HG03460 (cell line): ENCODE data around the gene SUGCT.

Experiments used
- ATAC-seq: cut with Tn5 transposase; IDR thresholded peaks from one replicate; pipeline ENCODE4 v1.9.1; 2021; ENCODE audit not compliant: unreplicated experiment

Gene SUGCT

DNA sequence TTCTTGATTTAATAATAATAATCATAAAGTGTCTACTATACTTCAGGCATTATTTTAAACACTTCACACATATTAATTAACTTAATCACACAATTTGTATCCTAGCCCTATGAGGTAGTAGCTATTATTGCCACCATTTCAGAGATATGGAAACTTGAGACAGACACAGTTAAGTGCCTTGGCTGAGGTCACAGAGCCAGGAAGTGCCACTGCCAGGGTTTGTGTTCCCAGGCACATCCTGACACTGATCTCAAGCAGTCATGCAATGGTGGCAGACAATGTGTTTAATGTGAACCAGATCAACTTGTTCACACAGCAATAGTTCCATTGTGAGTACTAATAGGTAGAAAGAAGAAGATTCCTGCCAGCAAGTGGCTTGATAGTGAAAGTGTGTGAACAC, 666.0 kb downstream of the SUGCT start:
- ATAC-seq = no peak

DNA sequence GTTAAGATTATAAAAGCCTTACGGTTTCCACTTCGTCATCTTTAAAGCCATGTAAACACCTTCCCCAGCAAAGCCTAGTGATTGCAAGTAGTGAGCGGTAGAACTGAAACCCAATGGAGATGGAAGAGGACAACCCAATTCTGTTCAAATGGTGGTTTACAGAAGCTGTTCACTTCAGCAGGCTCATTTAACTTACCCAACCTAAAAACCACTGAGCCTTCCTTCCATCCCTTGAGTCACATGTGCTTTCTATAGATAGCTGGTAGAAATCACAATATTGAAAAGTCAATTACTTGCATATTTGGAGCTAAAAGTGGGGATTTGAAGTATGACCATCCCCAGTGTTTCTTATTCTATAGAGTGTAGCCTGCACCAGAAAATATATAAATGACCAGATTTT, 667.7 kb downstream of the SUGCT start:
- ATAC-seq = no peak

DNA sequence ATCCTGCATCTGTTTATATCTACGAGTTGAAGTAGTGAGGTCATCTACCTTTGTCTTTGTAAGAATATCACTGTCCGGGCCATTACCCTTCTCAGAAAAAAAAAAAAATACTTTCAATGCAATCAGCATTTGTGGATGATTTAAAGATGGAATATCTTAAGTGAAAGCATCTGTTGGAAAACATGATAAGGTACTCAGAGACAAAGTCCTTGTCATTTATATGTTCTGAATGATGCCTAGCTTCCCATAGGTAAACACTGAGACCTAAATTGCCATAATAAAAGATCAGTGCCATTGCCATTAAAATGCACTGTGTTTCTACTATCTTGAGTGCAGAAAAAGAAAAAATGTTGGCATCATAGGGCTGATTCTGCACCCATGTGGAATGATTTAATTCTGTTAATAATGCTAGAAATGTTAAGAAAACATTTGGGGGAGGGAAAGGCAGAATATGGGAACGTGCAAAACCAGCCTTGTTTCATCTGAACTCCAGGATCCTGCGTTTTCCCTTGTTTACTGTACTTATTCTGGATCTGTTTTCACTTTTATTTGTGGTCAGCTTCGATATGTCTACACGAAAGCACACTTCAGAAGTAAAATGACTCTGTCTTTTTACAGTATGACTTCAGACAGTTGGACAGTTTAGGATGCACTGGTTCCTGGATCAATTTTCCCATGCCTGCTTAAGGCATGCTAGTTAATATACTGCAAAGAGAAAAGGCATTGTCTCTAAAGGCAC, 669.8 kb downstream of the SUGCT start:
- ATAC-seq = no peak

DNA sequence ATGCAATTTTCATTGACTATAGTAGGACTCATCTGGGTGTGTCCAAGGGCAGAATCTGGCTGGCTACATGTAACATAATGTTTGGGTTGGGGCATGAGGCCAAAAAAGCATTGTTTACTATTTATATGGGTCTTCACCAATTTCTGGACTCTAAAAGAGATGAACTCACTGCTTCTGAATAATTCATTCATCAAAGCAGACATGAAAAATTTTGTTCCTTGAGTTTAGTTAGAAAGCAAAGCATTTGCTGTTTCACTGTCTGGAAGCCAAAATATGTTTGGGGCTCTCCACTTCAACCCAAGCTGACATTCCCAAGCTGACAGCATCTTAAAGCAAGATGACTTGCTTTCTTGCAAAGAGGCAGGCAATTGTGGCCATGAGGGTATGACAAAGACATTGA, 670.6 kb downstream of the SUGCT start:
- ATAC-seq = no peak

DNA sequence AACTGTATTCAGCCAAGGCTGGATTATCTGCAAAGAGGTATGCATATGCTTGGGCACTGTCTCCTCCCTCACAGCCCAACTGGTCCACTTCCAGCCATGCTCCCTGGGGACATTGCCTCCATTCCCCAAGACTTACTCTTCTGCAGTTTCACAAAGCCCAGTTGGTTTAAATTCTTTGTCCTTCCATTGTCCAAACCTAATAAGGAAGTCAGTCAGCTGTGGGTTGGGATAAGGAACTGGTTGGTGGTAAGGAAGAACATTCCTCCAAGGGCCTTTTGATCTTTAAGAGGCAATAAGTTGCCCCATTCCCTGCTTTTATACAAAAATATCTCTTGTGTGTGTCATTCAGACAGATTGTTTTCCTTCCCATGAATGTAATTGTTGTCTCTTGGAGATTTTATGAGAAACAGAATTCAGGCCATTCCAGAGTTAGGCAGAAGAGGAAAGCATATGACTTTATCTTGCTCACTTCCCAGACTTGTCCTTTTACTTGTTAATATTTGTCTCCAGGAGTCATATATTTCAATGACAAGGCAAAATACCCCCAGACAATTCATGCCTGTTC, 673.7 kb downstream of the SUGCT start:
- no peak for ATAC-seq

DNA sequence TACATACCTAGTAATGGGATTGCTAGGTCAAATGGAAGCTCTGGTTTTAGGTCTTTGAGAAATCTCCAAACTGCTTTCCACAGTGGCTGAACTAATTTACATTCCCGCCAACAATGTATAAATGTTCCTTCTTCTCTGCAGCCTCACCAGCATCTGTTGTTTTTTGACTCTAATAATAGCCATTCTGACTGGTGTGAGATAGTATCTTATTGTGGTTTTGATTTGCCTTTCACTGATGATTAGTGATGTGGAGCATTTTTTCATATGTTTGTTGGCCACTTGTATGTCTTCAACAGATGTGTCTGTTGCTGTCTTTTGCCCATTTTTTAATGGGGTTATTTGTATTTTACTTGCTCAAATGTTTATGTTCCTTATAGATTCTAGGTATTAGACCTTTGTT, 675.5 kb downstream of the SUGCT start:
- ATAC-seq = no peak

DNA sequence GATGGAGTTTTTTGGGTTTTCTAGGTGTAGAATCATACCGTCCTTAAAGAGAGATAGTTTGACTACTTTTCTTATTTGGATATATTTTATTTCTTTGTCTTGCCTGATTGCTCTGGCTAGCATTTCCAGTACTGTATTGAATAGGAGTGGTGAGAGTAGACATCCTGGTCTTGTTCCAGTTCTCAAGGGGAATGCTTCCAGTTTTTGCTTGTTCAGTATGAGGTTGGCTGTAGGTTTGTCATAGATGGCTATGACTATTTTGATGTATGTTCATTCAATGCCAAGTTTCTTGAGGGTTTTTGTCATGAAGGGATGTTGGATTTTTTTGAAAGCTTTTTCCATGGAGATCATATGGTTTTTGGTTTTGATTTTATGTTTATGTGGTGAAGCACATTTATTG, 676.9 kb downstream of the SUGCT start:
- ATAC-seq = no peak

DNA sequence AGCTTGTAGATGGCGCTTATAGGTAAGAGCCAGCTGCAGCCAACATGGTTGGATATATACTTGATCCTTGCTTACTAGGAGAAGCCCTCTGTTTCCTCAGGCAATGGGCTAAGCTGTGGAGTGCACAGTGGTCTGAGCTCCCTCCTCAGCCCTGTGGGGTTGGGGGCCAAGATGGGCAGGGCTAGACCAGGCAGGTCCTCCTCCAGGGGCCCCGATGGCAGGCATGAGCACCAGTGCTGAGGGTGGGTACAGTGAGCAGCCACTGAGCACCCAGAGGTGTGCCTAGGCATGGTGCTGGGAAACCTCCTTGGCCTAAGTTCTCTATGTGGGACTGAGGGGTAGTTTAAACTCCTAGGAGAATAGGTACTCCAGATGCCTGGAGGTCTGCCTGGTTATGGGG, 680.2 kb downstream of the SUGCT start:
- no peak for ATAC-seq

DNA sequence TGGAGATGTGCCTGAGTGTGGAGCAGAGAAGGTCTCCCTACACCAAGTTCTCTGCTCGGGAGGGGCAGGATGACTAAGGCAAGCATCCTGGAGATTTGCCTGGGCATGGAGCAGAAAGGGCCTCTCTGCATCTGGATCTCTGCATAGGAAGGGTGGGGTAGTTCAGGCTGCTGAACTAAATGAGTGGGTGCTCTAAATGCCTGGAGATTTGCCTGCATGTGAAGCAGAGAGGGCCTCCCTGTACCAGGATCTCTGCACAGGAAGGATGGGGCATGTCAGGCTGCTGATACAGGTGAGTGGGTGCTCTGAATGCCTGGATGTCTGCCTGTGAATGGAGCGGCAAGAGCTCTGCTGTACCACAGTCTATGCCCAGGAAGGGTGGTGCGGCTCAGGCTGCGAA, 680.7 kb downstream of the SUGCT start:
- ATAC-seq = no peak

DNA sequence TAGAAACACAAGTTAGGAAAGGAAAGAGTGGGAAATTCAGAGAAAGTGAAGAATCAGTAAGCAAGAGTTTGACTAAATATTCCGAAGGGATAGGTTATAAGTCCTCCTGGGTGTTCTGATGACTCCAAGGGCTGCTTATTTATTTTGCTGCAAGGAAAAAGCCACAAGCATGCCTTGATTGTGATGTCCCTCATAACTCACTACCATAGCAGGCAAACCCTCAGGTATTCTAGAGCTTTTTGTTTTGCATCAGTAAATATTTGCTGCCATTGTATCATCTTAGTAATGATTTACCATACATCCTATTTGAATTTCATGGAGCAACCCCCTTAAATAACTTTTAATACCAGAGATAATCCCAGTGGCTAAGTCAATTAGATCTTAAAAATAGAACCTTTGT, 688.1 kb downstream of the SUGCT start:
- ATAC-seq = no peak

DNA sequence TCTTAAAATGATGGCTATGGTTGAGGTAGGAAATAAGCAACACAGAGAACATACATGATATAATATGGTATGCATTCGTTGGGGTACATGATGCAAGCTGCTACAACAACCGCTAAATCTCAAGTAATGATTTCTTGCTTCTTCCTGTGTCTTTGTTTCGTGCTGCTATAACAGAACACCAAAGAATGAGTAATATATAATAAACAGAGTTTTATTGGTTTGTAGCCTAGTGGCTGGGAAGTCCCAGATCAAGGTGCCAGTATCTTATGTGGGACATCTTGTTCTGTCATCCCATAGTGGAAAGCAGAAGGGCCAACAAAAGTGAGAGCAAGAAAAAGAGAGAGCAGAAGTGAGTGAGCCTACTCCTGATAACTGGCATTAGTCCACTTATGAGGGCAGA, 689.7 kb downstream of the SUGCT start:
- ATAC-seq = no peak

DNA sequence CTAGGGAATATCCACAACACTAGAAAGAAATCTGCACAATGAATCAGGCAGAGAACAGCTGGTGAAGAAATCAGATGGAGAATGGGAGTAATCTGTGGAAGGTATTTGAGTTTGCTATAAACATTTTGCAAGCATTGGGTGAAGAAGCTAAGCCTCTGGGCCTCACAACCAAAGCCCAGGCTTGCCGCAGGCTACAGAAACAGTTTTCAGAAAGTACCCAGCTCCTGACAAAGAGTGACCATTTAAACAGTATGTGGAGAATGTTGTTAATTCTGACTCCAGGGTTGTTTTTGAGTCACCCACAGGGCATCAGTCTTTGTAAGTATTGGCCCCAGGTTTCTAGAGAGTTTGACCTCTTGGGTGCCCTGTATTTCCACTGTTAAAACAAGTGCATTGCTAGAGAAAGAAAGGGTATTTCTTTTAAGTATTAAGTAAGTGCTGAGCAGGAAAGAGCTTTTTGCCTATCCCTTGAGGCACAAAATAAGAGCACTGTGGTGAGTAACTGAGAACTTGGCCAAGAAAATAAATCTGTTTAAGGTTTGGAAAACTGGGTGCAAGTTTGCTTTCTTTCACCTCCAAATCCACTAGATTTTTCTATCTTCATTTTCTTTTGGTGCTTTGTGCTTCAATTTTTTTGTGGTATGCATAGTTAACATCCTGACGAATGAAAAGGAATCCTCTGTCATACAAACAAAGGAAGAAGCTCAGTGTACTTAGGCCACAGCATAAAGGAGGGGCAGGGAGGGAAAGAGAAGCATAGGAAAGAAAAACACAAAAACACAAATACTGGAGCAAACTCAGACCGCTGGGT, 691.8 kb downstream of the SUGCT start:
- no peak for ATAC-seq

DNA sequence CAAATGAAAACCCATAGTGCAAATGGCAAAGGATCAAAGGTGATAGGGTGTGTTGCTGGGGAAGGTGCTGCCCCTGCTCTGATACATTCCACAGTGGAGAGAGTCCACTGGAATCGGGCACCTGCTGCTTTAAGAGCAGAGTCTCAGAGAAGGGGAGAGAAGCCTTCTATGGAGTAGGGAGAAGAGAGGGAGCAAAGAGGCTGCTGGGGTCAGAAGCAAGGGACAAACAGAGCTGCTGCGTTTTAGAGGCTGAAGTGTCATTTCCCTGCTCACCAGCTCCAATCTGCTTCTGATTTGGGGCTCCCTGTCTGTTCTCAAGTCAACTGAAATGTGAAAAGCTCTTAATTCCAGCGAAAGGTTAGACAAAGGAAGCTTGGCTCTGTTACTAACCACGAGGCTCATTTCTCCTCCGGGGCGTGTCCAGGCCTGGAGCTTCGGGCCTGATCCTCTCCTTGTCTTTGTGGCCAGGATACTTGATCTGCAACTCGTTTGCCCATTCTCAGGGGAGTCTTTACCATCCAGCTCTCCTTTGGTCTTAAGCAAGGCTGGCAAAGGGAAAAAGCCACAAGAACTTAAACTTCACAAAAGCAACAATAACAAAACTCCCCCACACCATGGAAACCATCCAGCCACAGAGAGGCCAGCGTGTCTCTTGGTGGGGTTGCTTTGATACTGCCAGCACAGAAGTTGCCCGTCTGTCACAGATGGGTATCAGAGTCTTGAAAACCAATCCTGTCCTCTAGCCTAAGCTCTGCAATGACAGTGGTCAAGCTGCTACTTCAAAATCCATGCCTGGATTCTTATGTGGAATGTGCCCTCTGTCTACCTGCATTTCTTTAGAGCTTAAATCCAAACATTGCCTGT, 692.6 kb downstream of the SUGCT start:
- no peak for ATAC-seq

DNA sequence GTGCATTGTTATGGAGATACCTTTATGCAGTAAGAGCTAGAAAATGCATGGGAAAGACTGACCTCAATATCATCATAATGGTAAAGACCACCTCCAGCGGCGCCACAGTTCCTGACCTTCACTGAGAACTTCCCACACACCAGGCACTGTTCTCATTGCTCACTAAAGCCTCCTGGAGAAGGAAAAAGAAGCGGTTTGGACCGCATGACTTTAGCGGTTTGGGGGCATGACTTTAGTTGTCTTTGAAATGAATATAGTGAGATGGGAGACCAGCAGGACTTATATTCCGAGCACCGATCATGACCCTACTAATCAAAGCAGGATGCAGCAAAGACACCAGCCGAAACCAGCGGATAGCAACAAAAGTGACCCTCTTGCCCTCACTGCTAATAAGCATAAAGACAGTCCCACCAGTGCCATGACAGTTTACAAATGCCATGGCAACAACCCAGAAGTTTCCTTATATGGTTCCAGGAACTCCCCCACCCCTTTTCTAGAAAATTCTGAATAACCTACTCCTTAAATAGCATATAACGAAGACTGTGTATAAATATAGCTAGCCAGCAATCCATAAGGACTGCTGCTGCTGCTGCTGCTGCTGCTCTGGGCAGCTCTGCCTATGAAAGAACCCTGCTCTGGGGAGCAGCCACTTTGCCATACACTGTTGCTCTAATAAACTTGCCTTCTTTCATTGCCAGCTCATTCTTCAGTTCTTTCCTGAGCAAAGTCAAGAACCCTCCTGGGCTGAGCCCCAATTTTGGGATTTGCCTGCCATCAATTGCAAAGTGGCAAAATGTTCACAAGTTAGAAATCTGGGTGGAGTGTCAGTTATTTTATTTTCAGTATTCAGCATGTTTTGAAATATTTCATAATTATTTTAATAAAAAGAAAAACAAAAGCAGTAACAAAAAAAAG, 694.1 kb downstream of the SUGCT start:
- no peak for ATAC-seq

DNA sequence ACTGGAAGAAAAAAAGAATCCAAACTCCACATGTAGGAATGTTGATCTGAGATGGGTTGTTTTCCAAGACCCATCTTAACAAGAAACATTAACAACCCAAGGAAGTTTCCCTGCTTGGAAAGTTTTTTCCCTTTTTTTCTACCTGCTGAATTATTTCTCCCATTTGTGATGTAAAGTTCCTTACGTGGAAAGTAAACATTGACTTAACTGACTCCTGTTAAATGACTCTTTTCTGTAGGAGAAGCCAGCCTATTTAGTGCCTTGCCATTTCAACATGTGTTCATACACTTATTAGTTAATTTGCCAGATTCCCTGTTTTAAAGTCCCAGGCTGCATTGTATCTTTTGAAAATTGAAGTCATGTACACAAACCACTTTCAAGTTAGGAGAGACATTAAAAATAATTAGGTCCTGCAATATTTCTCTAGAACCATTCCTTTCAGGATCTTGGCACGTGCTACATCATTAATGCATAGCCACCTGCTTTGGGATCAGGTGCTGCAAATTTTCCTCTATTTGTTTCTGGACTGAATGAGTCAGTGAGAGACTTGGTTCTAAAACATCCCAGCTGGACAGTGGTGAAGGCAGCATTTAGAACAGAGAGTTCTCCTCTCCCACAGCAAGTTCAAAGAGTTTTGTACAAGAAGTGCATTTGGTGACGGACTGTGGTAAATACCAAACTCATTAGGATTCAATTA, 698.5 kb downstream of the SUGCT start:
- ATAC-seq = no peak

DNA sequence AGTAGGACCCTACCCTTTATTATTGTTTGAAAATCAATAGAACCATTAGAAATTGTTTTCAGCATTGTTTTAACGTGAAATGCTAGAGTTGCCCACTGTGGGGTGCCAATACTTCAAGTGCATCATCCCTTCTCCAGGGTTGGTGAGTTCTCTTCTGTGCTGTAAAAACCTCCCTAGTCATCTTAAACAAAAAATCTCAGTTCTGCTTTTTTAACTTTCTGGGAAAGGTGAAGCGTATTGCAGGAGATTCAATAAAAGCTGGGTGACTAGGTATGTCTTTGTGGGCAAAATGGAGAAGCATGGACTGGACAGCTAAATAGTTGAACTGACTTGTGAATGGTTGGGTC, 699.1 kb downstream of the SUGCT start:
- ATAC-seq = no peak

DNA sequence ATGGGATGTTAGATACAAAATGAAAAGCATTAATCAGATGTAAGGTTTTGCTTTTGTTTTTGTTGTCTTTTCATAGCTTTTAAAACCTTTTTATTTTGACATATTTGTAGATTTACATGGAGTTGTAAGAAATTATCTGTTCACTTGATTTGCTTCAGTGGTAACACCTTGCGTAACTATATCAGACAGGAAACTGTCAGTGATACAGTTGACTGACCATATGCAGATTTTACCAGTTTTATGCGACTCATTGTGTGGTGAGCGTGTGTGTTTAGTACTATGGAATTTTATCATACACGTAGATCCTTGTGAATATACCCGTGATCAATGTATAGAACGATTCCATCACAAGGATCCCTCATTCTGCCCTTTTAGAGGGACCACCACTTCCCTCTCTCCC, 701.4 kb downstream of the SUGCT start:
- ATAC-seq = no peak

DNA sequence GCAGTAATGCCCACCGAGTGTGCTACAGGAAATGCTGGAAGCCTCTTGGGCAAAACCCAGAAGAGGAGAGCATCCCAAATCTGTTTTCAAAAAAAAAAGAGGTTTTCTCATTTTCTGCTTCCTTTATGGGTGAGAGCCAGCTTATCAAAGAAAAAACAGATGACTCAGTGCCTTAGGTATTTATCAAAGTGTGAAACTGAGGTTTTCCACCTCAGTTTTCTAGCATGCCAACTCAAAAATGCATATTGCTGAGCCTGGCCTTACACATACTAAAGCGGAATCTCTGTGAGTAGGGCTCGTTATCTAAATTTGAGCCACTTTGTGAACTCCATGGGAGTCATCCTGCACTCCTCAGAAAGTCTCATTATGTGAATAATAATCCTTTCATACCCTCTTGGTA, 705.1 kb downstream of the SUGCT start:
- ATAC-seq = no peak

DNA sequence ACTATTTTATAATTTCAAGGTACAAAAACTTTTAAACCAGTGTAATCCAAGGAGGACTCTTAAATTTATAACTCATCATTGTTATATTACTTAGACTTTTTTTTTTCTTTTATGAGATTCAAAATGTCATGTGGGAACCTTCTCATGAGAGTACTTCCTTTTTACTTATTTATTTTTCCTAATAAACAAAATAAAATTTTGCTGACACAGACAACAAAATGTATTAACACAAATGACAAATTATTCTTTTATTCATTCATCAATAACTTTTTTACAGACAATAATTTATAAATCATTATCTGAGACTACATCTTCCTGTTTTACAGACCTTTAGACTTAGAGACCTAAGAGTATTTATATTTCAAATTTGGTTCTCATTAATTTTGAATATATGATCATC, 706.2 kb downstream of the SUGCT start:
- no peak for ATAC-seq

DNA sequence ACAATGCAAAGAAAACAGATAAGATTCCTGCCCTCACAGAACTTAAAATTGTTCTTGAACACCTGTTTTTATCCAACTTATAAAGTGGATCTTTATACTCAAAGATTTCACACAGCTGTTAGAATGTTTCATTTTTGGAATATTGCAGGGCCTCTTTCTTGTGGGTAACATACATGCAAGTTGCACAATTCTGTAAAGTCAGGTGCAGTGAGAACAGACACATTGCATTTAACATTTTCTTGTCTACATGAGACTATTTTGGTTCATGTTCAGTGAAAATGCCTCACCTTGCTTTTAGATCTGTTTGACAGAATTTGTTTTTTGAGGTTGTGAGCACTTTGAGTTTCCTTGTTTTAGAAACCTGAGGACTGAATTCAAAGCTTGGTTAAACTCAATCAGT, 707.8 kb downstream of the SUGCT start:
- ATAC-seq = no peak
